Measurements from ENCODE around the gene ZC3H7B. TPM values are rescaled to one million over a fixed set of nuclear protein-coding genes. Genes with fewer than 3 reads are reported as not detected.
A peak's percentile ranks its signal among the peaks of the same experiment; 100 is the strongest.

ZC3H7B gene
- total RNA-seq, 2 donors from 2014 or later, result 56.7 to 79.1 TPM

DNA sequence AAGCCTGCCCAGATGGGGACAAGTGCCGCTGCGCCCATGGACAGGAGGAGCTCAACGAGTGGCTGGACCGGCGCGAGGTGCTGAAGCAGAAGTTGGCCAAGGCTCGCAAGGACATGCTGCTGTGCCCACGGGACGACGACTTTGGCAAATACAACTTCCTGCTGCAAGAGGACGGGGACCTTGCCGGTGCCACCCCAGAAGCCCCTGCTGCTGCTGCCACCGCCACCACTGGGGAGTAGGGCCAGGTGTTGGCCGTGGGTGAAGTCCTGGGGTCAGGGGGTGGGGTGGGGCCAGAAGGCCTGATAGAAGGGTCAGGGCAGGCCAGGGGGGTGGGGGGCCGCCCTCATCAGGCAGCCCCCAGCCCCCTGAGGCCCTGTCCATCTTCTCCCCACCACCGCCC lies 55.9 kb downstream of the ZC3H7B start:
- WGBS, result 79% methylated on average over 15 of the region's 16 CpGs
- Histone ChIP-seq H3K27ac (no peak overlapping the region), H3K4me3 (no peak overlapping the region), H3K9me3 (no peaks in the 10 kb centered on the region), H3K36me3 (peaks cover 0 to 23% of the 10 kb centered on the region in 2 donors), H3K4me1 (replicated peaks) (no peaks in the 10 kb centered on the region), H3K27me3 (replicated peaks; ENCODE audit: insufficient read depth) (no peaks in the 10 kb centered on the region)
- no peak for TF ChIP-seq POLR2AphosphoS5 (IDR thresholded peaks at IDR 0.05)
- no peak for TF ChIP-seq POLR2A (IDR thresholded peaks at IDR 0.05)
- TF ChIP-seq, protein P1, sequence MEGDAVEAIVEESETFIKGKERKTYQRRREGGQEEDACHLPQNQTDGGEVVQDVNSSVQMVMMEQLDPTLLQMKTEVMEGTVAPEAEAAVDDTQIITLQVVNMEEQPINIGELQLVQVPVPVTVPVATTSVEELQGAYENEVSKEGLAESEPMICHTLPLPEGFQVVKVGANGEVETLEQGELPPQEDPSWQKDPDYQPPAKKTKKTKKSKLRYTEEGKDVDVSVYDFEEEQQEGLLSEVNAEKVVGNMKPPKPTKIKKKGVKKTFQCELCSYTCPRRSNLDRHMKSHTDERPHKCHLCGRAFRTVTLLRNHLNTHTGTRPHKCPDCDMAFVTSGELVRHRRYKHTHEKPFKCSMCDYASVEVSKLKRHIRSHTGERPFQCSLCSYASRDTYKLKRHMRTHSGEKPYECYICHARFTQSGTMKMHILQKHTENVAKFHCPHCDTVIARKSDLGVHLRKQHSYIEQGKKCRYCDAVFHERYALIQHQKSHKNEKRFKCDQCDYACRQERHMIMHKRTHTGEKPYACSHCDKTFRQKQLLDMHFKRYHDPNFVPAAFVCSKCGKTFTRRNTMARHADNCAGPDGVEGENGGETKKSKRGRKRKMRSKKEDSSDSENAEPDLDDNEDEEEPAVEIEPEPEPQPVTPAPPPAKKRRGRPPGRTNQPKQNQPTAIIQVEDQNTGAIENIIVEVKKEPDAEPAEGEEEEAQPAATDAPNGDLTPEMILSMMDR (IDR thresholded peaks at IDR 0.05), result no peak
- no peak for DNase-seq (ENCODE audit: low spot score)
- intact Hi-C loops (cut with DNase I), result no loop called here

DNA sequence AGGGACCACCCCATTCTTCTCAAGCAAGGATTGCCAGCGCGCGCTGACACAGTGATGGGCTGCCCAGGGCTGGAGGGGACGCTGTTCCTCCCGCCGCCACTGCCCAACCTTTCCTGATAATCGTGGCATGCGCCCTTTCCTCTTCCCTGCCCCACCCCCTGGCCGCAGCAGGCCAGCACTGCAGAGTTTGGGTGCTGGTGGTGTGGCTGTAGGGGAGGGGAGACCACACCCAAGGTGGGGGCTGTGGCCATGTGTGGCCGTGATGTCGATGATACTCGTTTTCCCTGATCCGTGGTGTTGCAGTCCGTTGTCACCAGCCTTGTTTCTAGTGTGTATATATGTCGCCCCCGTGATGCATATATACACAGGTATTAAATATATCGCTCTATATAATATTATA lies 57.6 kb downstream of the ZC3H7B start:
- Histone ChIP-seq H3K36me3 (peaks cover 0 to 16% of the 10 kb centered on the region in 2 donors), H3K9me3 (no peaks in the 10 kb centered on the region)
- WGBS, result 77% methylated on average over 17 of the region's 17 CpGs

DNA sequence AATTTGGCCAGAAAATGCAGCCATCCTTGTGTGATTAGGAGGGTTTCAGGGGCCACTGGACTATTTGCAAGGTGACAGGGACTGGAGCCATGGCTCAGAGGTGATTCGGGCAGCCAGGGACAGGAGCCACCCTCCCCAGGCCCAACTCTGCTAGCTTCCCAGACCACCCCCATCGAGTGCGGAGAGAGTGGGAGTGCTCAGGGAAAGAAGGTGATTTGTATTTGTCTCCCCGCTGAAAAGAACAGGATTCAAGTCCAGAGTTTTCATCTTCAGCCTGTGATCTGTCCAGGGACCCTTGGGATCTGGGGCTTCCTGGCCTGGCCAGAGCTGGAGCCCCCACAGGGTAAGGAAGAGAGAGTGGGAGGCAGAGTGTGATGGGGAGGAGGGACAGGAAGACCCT lies 58.1 kb downstream of the ZC3H7B start:
- intact Hi-C loops (cut with DNase I), result no loop called here
- Histone ChIP-seq H3K9me3 (no peaks in the 10 kb centered on the region), H3K36me3 (peaks cover 0 to 16% of the 10 kb centered on the region in 2 donors), H3K4me1 (replicated peaks) (no peaks in the 10 kb centered on the region), H3K27ac (no peak overlapping the region), H3K4me3 (no peak overlapping the region), H3K27me3 (replicated peaks; ENCODE audit: insufficient read depth) (no peaks in the 10 kb centered on the region)
- 73% methylated on average over 4 of the region's 4 CpGs for WGBS
- TF ChIP-seq, protein P1 (IDR thresholded peaks at IDR 0.05), result no peak
- TF ChIP-seq POLR2AphosphoS5 (IDR thresholded peaks at IDR 0.05) (no peak), POLR2A (IDR thresholded peaks at IDR 0.05) (no peak)
- DNase-seq (ENCODE audit: low spot score), result no peak

More for the DNA sequence above, 57.6 kb downstream of the ZC3H7B start:
- intact Hi-C loops (cut with DNase I), result no loop called here
- H3K4me1 ChIP-seq (replicated peaks), result no peaks in the 10 kb centered on the region
- H3K27ac ChIP-seq, result no peak overlapping the region
- TF ChIP-seq, protein P1 (IDR thresholded peaks at IDR 0.05), result no peak
- TF ChIP-seq POLR2AphosphoS5 (IDR thresholded peaks at IDR 0.05), result no peak
- no peak for TF ChIP-seq POLR2A (IDR thresholded peaks at IDR 0.05)
- no peak for DNase-seq (ENCODE audit: low spot score)
- no peaks in the 10 kb centered on the region for H3K27me3 ChIP-seq (replicated peaks; ENCODE audit: insufficient read depth)
- H3K4me3 ChIP-seq, result no peak overlapping the region

DNA sequence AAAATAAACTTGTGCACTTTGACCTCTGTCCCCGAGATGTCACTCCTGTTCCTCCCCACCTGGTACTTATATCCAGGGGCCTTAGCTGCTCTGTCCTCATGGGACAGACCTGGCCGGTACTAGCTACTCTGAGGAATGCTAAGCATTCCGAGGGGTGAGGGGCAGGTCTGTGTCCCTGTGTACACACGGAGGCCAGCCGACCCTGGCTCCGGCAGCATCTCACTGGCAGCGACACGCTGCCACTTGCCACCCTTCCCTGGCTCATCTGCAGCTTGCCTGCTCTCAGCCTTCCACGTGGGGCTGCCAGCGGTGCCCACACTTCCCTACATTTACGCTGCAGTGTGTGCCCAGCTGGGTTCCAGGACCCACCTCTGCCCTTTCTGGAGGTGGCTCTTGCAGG lies 58.8 kb downstream of the ZC3H7B start:
- DNase-seq (ENCODE audit: low spot score), result peak; percentile 27
- Histone ChIP-seq H3K27me3 (replicated peaks; ENCODE audit: insufficient read depth) (no peaks in the 10 kb centered on the region), H3K36me3 (peaks cover 0 to 16% of the 10 kb centered on the region in 2 donors), H3K27ac (no peak overlapping the region), H3K9me3 (no peaks in the 10 kb centered on the region), H3K4me3 (no peak overlapping the region), H3K4me1 (replicated peaks) (no peaks in the 10 kb centered on the region)
- 31% methylated on average over 11 of the region's 11 CpGs for WGBS
- peak; percentile 40 for TF ChIP-seq POLR2AphosphoS5 (IDR thresholded peaks at IDR 0.05)
- TF ChIP-seq, protein P1 (IDR thresholded peaks at IDR 0.05), result no peak
- TF ChIP-seq POLR2A (IDR thresholded peaks at IDR 0.05), result no peak
- intact Hi-C loops (cut with DNase I), result no loop called here

DNA sequence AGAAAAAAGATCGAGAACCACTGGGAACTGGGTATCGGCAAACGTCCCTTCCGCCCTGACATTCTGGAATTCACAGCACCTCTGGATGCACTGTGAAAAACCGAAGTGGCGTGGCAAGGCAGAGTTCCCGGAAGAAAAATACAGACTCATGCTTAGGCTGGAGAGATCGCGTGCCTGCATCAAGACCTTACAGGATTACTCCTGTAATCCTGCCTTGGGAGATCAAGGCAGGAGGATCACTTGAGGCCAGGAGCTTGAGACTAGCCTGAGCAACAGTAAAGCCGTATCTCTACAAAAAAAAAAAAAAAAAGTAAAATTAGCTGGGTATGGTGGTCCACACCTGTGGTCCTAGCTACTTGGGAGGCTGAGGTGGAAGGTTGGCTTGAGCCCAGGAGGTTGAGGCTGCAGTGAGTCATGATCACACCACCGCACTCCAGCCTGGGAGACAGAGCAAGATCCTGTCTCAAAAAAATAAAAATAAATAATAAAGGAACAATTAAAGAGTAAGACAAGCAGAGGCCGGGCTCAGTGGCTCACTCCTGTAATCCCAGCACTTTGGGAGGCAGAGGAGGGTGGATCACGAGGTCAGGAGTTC lies 60.5 kb downstream of the ZC3H7B start:
- no peak for DNase-seq (ENCODE audit: low spot score)
- Histone ChIP-seq H3K36me3 (no peaks in the 10 kb centered on the region), H3K4me3 (no peak overlapping the region), H3K4me1 (replicated peaks) (peaks cover 2% of the 10 kb centered on the region), H3K27ac (no peak overlapping the region), H3K27me3 (replicated peaks; ENCODE audit: insufficient read depth) (no peaks in the 10 kb centered on the region), H3K9me3 (no peaks in the 10 kb centered on the region)
- 93% methylated on average over 13 of the region's 13 CpGs for WGBS
- TF ChIP-seq POLR2A (IDR thresholded peaks at IDR 0.05) (no peak), POLR2AphosphoS5 (IDR thresholded peaks at IDR 0.05) (no peak)
- TF ChIP-seq, protein P1 (IDR thresholded peaks at IDR 0.05), result no peak
- intact Hi-C loops (cut with DNase I), result no loop called here

All from prostate gland (tissue), 2 donors.